ENCODE measurements around the gene GZMM. TPM values are rescaled to one million over a fixed set of nuclear protein-coding genes. Genes with fewer than 3 reads are reported as not detected.

GZMM gene
- total RNA-seq, 2 experiments from 2014 or later, result 52.7 to 58.5 TPM

DNA sequence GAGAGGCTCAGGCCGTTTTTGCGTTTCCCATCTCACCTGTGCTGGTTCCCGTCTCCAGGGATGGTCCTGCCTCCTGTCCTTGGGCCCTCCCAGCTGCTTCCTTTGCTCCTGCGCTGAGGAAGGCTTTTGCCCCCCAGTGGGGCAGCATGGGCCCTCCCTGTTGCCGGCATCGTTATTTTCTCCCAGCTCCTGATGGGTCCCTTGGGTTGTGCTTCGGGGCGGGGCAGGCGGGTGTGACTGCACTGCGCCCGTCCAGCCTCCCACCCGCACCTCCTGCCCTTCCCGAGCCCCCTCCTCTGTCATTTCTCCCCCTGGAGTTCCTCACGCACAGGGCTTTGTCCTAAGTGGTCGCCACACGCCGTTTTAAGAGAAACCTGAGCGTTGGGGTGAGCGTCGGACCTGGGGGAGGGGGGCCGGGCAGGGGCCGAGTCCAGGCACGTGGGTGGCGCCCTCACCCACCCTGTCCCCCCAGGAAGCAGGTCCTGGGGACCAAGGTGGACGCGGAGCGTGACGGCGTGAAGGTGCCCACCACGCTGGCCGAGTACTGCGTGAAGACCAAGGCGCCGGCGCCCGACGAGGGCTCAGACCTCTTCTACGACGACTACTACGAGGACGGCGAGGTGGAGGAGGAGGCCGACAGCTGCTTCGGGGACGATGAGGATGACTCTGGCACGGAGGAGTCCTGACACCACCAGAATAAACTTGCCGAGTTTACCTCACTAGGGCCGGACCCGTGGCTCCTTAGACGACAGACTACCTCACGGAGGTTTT, 2.8 kb upstream of the GZMM start:
- POLR2A ChIA-PET, result interaction anchor here (1.7 kb wide), 1 partner anchor 16 kb away, joined by 5 read pairs; no protein-coding TSS in a partner anchor
- intact Hi-C loops (cut with micrococcal nuclease), result no loop called here
- H3K4me1 Mint-ChIP-seq (ENCODE audit: low read depth), result peaks cover 17% of the 10 kb centered on the region
- H3K27ac Mint-ChIP-seq, result no peak overlapping the region
- peaks cover 6% of the 10 kb centered on the region for H3K36me3 Mint-ChIP-seq (ENCODE audit: low read depth)
- no peaks in the 10 kb centered on the region for H3K9me3 Mint-ChIP-seq
- ATAC-seq (no peak), DNase-seq (no peak)
- TF ChIP-seq, protein P1, sequence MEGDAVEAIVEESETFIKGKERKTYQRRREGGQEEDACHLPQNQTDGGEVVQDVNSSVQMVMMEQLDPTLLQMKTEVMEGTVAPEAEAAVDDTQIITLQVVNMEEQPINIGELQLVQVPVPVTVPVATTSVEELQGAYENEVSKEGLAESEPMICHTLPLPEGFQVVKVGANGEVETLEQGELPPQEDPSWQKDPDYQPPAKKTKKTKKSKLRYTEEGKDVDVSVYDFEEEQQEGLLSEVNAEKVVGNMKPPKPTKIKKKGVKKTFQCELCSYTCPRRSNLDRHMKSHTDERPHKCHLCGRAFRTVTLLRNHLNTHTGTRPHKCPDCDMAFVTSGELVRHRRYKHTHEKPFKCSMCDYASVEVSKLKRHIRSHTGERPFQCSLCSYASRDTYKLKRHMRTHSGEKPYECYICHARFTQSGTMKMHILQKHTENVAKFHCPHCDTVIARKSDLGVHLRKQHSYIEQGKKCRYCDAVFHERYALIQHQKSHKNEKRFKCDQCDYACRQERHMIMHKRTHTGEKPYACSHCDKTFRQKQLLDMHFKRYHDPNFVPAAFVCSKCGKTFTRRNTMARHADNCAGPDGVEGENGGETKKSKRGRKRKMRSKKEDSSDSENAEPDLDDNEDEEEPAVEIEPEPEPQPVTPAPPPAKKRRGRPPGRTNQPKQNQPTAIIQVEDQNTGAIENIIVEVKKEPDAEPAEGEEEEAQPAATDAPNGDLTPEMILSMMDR (IDR thresholded peaks at IDR 0.05), result no peak
- H3K27me3 Mint-ChIP-seq, result no peaks in the 10 kb centered on the region
- CTCF ChIA-PET, result interaction anchor here (2.7 kb wide), 1 partner anchor 8 kb away, joined by 16 read pairs; the partner anchor contains the start of gene CDC34
- H3K4me3 Mint-ChIP-seq, result no peak overlapping the region

DNA sequence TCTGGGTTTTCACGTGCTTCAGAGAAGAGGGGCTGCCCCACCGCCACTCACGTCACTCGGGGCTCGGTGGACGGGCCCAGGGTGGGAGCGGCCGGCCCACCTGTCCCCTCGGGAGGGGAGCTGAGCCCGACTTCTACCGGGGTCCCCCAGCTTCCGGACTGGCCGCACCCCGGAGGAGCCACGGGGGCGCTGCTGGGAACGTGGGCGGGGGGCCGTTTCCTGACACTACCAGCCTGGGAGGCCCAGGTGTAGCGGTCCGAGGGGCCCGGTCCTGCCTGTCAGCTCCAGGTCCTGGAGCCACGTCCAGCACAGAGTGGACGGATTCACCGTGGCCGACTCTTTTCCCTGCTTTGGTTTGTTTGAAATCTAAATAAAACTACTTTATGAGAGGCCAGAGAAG, 2.2 kb upstream of the GZMM start:
- CTCF ChIA-PET, result interaction anchor here (1.4 to 2.7 kb wide), 2 partner anchors 9 to 31 kb away, joined by 4 to 16 read pairs; partner anchors contain the start of gene CDC34
- H3K27ac Mint-ChIP-seq, result no peak overlapping the region
- POLR2A ChIA-PET, result interaction anchor here (1.1 to 1.7 kb wide), 3 partner anchors 9 to 15 kb away, joined by 5 to 7 read pairs (median 5); no protein-coding TSS in a partner anchor
- H3K9me3 Mint-ChIP-seq, result no peaks in the 10 kb centered on the region
- H3K27me3 Mint-ChIP-seq, result no peaks in the 10 kb centered on the region
- TF ChIP-seq, protein P1 (IDR thresholded peaks at IDR 0.05), result no peak
- intact Hi-C loops (cut with micrococcal nuclease), result no loop called here
- ATAC-seq (no peak), DNase-seq (no peak)
- no peak overlapping the region for H3K4me3 Mint-ChIP-seq
- H3K36me3 Mint-ChIP-seq (ENCODE audit: low read depth), result peaks cover 6% of the 10 kb centered on the region
- H3K4me1 Mint-ChIP-seq (ENCODE audit: low read depth), result peaks cover 17% of the 10 kb centered on the region

DNA sequence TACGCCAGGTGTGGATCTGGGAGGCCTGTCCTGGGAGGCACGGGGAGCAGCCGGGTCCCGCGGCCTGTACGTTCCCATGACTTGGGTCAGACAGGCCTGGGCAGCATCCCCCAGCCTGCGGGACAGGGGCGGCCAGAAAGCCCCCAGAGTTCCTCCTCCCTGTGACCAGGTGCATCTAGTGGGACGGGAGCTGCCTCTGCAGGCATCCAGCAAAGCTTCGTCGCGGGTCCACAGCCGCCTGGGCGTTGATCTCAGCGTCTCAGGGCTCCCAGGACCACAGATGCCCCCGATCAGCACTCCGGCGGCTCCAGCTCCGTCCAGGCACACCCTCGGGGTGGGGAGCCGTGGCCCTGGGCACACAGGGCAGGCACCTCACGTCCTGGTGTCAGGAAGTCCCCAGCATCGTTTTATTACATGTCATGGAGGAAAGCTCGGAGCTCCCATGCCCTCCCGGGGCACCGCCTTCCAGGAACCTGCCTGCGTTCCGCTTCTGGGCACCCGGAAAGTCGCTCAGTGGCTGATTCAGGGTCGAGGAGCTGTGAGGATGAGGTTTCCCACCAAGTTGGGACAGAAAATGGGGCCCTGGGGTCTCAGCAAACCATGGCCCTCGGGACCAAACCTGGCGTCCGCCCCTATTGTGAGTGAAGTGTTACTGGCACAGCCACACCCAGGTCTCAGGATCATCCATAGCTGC, 1.5 kb upstream of the GZMM start:
- ATAC-seq (no peak), DNase-seq (no peak)
- ChIA-PET POLR2A (interaction anchor here (1.1 to 1.7 kb wide), 3 partner anchors 9 to 15 kb away, joined by 5 to 7 read pairs (median 5); no protein-coding TSS in a partner anchor), CTCF (interaction anchor here (1.4 to 2.7 kb wide), 2 partner anchors 10 to 31 kb away, joined by 4 to 16 read pairs; partner anchors contain the start of gene CDC34)
- Mint-ChIP-seq H3K9me3 (no peaks in the 10 kb centered on the region), H3K27me3 (no peaks in the 10 kb centered on the region), H3K27ac (no peak overlapping the region), H3K4me3 (no peak overlapping the region), H3K4me1 (ENCODE audit: low read depth) (peaks cover 17% of the 10 kb centered on the region), H3K36me3 (ENCODE audit: low read depth) (peaks cover 6% of the 10 kb centered on the region)
- intact Hi-C loops (cut with micrococcal nuclease), result no loop called here
- TF ChIP-seq, protein P1 (IDR thresholded peaks at IDR 0.05), result no peak

DNA sequence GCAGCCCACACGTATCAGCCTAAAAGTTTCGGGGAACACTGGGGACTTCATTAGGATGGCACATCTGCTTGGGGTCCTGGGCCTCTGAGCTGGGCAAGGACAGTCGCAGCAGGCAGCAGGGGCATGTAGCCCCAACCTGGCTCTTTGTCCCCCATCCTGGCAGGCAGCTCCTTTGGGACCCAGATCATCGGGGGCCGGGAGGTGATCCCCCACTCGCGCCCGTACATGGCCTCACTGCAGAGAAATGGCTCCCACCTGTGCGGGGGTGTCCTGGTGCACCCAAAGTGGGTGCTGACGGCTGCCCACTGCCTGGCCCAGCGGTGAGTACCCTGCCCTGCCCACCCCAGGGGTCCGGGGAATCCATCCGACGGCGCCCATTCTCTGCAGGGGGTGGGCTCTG, 3.3 kb downstream of the GZMM start:
- POLR2A ChIA-PET, result interaction anchor here (1.4 to 1.7 kb wide), 2 partner anchors 19 to 25 kb away, joined by 3 to 7 read pairs; partner anchors contain the start of gene BSG
- ATAC-seq, result no peak
- H3K36me3 Mint-ChIP-seq (ENCODE audit: low read depth), result peaks cover 9% of the 10 kb centered on the region
- TF ChIP-seq, protein P1 (IDR thresholded peaks at IDR 0.05), result no peak
- H3K4me3 Mint-ChIP-seq, result no peak overlapping the region
- no peak overlapping the region for H3K27ac Mint-ChIP-seq
- CTCF ChIA-PET, result no interaction called here
- no peak for DNase-seq
- H3K9me3 Mint-ChIP-seq, result no peaks in the 10 kb centered on the region
- H3K4me1 Mint-ChIP-seq (ENCODE audit: low read depth), result peaks cover 20% of the 10 kb centered on the region
- no peaks in the 10 kb centered on the region for H3K27me3 Mint-ChIP-seq
- intact Hi-C loops (cut with micrococcal nuclease), result no loop called here
